OCI-LY1 (cell line): ENCODE data around the gene DGKQ.

Experiments used
- H2AFZ ChIP-seq: fragments of 200-600 bp; sonication (generic), shearing (Covaris generic); 2 replicates; pipeline ENCODE4 v1.6.0; 2014; ENCODE audit warnings: antibody characterized with exemption, mild to moderate bottlenecking, low read length
- H3F3A ChIP-seq: fragments of 200-600 bp; sonication (generic), shearing (Covaris generic); 2 replicates; pipeline ENCODE4 v1.6.0; 2014; ENCODE audit warnings: mild to moderate bottlenecking, antibody characterized with exemption, low read length, moderate library complexity; ENCODE audit not compliant: insufficient read depth
- H3K27ac ChIP-seq: fragments of 200-600 bp; sonication (generic); 2 replicates; pipeline ENCODE4 v1.5.1; 2014; ENCODE audit warnings: low read length, mixed run types, mild to moderate bottlenecking, low read depth; ENCODE audit not compliant: poor library complexity, severe bottlenecking
- H3K27me3 ChIP-seq: fragments of 200-600 bp; sonication (generic); 2 replicates; pipeline ENCODE4 v1.6.0; 2014; ENCODE audit warnings: antibody characterized with exemption, mild to moderate bottlenecking, low read length, moderate library complexity; ENCODE audit not compliant: insufficient read depth
- H3K36me3 ChIP-seq: fragments of 200-600 bp; sonication (generic); 2 replicates; pipeline ENCODE4 v1.6.1; 2014; ENCODE audit warnings: mild to moderate bottlenecking, antibody characterized with exemption, low read length, moderate library complexity, mixed read lengths; ENCODE audit not compliant: insufficient read depth
- H3K4me1 ChIP-seq: fragments of 200-600 bp; sonication (generic); 2 replicates; pipeline ENCODE4 v1.5.1; 2014; ENCODE audit warnings: mild to moderate bottlenecking, low read length, moderate library complexity; ENCODE audit not compliant: insufficient read depth, severe bottlenecking
- H3K4me2 ChIP-seq: fragments of 200-600 bp; sonication (generic), shearing (Covaris generic); 2 replicates; pipeline ENCODE4 v1.6.1; 2014; ENCODE audit warnings: low read length
- H3K4me3 ChIP-seq: fragments of 200-600 bp; sonication (generic); 2 replicates; pipeline ENCODE4 v1.5.1; 2014; ENCODE audit warnings: low read length, low read depth, mild to moderate bottlenecking, mixed read lengths; ENCODE audit not compliant: poor library complexity, severe bottlenecking
- H3K79me2 ChIP-seq: fragments of 200-600 bp; shearing (Covaris generic); 2 replicates; pipeline ENCODE4 v1.6.1; 2016; ENCODE audit warnings: mixed run types, low read length, mixed read lengths; ENCODE audit not compliant: insufficient read depth
- H3K9ac ChIP-seq: fragments of 200-600 bp; sonication (generic), shearing (Covaris generic); 2 replicates; pipeline ENCODE4 v1.6.1; 2014; ENCODE audit warnings: mild to moderate bottlenecking, low read length, mixed read lengths
- H3K9me2 ChIP-seq: fragments of 200-600 bp; sonication (generic), shearing (Covaris generic); 2 replicates; pipeline ENCODE4 v1.6.1; 2014; ENCODE audit warnings: low read depth, mild to moderate bottlenecking, low read length, mixed read lengths
- H3K9me3 ChIP-seq: fragments of 200-600 bp; shearing (Covaris generic); 2 replicates; pipeline ENCODE4 v1.6.1; 2014; ENCODE audit warnings: low read length, mixed read lengths
- H4K20me1 ChIP-seq: fragments of 200-600 bp; sonication (generic), shearing (Covaris generic); 2 replicates; pipeline ENCODE4 v1.6.0; 2016; ENCODE audit warnings: mild to moderate bottlenecking, low read length; ENCODE audit not compliant: insufficient read depth
- CTCF ChIP-seq: fragments of 200-600 bp; sonication (generic), shearing (Covaris generic); IDR thresholded peaks from 2 replicates; pipeline ENCODE4 v1.5.1; 2017; ENCODE audit warnings: mild to moderate bottlenecking, antibody characterized with exemption, low read length, moderate library complexity, mixed read lengths
- EZH2 ChIP-seq: fragments of 200-600 bp; sonication (generic), shearing (Covaris generic); IDR thresholded peaks from 2 replicates; pipeline ENCODE4 v1.8.0; 2017; ENCODE audit warnings: borderline replicate concordance, mixed run types, mild to moderate bottlenecking, antibody characterized with exemption, low read length, moderate library complexity, mixed read lengths

The DGKQ gene

GRCh38 chr4:1011022-1011665 is 37.8 kb upstream of the DGKQ start, which contains the start of gene FGFRL1:
Gene FGFRL1 (plus strand): TSS chr4:1011626. CDS start chr4:1012486, 860 bp downstream.
- Histone ChIP-seq H2AFZ (no peak within 1 kb of the TSS), H3K9me2 (no peaks in the 10 kb centered on the region), H3F3A (no peaks in the 10 kb centered on the region), H4K20me1 (no peaks in the 10 kb centered on the region), H3K79me2 (no peaks in the 10 kb centered on the region), H3K4me1 (peaks cover 12% of the 10 kb centered on the region), H3K36me3 (no peaks in the 10 kb centered on the region), H3K9ac (no peak within 1 kb of the TSS; the same call in 1 of the 2 replicates), H3K9me3 (no peaks in the 10 kb centered on the region), H3K27ac (no peak within 1 kb of the TSS), H3K27me3 (no peaks in the 10 kb centered on the region), H3K4me2 (peak within 1 kb of the TSS; percentile 76), H3K4me3 (peak within 1 kb of the TSS; percentile 58)
- TF ChIP-seq EZH2 = no peak
- TF ChIP-seq CTCF = no peak

GRCh38 chr4:1010395-1011021 is 37.1 kb upstream of the DGKQ start:
- H2AFZ ChIP-seq = no peak overlapping the region

More at GRCh38 chr4:1010395-1011021, 37.1 kb upstream of the DGKQ start:
- no peaks in the 10 kb centered on the region for H3K9me2 ChIP-seq
- H4K20me1 ChIP-seq = no peaks in the 10 kb centered on the region
- no peaks in the 10 kb centered on the region for H3K27me3 ChIP-seq
- peak overlapping the region; percentile 76 for H3K4me2 ChIP-seq
- H3K9me3 ChIP-seq = no peaks in the 10 kb centered on the region
- H3K79me2 ChIP-seq = no peaks in the 10 kb centered on the region
- peak overlapping the region; percentile 56 for H3K4me3 ChIP-seq
- H3K27ac ChIP-seq = no peak overlapping the region
- no peaks in the 10 kb centered on the region for H3K36me3 ChIP-seq
- no peaks in the 10 kb centered on the region for H3F3A ChIP-seq
- H3K4me1 ChIP-seq = peaks cover 12% of the 10 kb centered on the region
- TF ChIP-seq CTCF (no peak), EZH2 (no peak)
- H3K9ac ChIP-seq = no peak overlapping the region
